ENCODE results near the gene GINS2.

GINS2 gene

DNA sequence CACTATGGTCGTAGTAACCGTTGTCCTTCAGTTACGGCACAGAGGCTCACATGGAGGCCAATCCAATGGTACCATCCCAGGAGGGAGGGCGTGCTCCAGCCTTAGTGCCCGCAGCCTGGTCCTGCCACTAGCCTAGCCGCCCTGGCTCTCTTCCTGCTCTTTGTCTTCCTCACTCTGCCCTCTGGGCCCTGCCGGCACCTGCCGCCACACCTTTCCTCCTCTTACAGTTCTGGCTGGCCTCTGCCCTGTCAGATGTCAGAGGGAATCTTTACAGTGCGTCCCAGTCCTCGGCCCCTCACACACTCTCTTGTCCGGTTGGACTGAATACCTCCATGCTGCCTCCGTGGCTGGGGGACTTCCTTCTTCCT, 23.4 kb downstream of the GINS2 start:
- DNase-seq: no peak

- DNase-seq: no peak
Observed at GRCh38 chr16:85664580-85665372, 24.0 kb downstream of the GINS2 start.

GRCh38 chr16:85663891-85664321, 24.8 kb downstream of the GINS2 start:
- DNase-seq: no peak

DNA sequence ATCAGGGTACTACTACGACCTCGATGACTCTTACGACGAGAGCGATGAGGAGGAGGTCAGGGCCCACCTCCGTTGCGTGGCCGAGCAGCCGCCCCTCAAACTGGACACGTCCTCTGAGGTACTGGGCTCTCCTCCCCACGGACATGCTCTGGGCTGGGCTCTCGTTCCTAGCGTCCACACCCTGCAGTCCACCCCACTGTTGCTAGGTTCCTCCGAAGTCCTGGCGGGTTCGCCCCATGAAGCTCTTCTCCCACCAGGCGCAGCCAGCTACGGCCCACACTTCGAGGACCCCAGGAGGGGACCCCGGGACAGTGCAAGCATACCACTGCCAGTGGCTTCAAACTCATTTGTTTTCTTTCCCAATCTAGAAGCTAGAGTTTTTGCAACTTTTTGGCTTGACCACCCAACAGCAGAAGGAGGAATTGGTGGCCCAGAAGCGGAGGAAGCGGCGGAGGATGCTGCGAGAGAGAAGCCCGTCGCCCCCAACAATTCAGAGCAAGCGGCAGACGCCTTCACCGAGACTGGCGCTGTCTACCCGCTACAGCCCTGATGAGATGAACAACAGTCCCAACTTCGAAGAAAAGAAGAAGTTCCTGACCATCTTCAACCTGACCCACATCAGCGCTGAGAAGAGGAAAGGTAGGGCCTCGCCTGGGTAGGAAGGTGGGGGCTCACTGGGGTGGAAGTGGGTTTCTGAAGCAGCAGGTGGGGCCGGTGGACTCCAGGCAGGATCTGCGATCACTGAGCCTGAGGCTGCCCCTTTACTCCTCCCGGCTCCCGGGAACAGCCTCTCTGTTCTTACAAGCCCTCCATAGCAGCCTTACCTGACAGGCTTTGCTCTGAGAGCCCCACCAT, 25.6 kb downstream of the GINS2 start:
- no peak for DNase-seq

DNA sequence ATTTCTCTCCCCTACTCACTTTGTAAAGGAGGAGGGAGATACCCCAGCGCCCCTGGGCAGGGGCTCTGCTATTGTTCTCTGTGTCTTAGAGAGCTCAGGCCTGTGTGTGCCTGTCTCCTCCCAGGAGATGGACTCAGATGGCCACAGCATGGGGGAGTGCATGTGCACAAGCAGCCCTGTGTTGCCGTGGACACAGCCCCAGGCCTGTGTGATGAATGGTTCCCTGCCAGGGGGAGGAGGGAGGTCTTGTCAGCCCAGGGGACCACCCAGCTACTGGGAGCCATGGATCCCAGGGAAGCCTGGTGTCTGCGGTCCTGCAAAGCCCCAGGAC, 26.3 kb downstream of the GINS2 start:
- no peak for DNase-seq

DNA sequence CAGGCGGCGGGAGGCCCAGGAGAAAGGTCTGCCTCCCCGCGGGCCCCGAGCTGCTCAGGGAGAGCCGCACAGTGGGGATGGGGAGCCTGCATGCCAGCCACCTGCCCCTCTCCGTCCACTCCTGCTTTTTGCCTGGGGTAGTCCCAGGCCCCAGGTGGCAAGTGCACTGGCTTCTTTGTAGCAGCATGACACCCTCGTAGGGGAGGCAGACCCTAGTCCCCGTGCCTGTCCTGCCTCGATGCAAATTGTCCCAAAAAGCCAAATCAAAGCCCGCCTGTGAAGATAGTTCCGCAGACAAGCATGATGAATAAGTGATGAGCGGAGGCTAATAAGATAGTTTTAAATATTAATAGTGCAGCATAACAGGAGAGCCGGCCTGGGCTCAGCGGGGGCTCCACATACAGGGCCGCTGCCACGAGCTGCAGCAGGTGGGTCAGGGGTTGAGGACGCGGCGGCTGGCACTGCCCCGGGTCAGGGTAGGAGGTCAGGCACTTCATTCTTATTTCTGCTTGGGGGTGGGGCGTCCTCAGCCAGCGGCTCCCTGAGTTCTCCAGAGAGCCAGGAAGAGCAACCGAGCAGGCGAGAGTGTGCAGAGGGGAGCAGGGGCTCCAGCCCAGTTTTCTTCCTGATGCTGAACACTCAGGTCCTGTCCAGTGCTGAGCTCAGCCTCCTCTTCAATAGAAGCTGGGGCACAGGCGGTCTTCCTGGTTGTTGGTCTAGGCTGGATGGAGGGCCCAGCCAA, 26.8 kb downstream of the GINS2 start:
- DNase-seq: no peak

- DNase-seq: no peak
Observed at GRCh38 chr16:85660843-85661739, 27.7 kb downstream of the GINS2 start.

- no peak for DNase-seq
Observed at GRCh38 chr16:85659805-85660511, 28.8 kb downstream of the GINS2 start.

- DNase-seq: no peak
Observed at GRCh38 chr16:85659336-85659735, 29.4 kb downstream of the GINS2 start.

DNA sequence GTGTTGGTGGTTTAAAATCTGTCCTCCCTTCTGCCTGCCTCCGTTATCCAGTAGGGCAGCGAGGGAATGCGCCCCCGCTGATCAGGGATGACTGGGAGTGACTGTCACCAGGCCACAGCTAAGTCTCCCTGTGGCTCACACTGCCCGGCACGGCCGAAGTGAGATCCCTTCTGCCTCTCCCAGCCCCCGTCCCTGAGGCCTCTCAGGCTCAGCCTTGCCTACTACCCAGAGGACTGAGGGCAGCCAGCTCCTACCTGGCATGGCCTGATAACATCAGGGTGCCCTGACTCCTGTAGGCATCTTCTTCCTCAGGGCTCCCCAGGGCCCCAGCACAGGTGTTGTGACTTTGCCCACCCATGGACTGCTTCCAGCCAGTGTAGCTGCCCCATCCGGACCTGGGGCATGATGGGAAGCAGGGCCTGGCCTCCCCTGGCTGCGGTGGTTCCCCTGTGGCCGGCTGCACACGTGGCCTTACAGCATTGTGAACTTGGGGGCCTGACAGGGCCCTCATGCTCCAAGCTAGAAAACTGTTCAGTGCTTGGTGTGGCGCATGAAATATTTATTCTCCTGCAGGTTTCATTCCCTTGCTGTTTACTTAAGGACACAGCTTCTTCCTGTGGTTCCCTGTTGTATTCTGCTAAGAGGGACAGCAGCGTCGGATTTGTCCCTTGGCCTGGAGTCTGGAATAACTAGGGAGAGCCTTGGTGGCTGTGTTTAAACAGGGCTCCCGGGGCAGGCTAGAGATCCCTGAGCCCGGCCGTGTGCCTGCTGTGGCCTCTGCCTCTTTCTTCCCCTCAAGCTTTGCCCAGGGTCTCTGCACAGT, 30.0 kb downstream of the GINS2 start:
- DNase-seq: no peak

GRCh38 chr16:85657996-85658395, 30.8 kb downstream of the GINS2 start:
- DNase-seq: no peak

DNA sequence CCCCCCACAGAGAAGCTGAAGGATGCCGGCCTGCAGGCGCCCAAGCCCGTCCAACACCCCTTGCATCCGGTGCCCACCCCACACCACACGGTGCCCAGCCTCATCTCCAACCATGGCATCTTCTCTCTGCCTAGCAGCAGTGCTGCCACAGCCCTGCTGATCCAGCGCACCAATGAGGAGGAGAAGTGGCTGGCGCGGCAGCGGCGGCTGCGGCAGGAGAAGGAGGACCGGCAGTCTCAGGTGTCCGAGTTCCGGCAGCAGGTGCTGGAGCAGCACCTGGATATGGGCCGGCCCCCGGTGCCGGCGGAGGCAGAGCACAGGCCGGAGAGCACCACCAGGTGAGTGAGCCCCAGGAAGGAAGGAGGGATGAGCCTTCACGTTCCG, 31.5 kb downstream of the GINS2 start:
- no peak for DNase-seq

DNA sequence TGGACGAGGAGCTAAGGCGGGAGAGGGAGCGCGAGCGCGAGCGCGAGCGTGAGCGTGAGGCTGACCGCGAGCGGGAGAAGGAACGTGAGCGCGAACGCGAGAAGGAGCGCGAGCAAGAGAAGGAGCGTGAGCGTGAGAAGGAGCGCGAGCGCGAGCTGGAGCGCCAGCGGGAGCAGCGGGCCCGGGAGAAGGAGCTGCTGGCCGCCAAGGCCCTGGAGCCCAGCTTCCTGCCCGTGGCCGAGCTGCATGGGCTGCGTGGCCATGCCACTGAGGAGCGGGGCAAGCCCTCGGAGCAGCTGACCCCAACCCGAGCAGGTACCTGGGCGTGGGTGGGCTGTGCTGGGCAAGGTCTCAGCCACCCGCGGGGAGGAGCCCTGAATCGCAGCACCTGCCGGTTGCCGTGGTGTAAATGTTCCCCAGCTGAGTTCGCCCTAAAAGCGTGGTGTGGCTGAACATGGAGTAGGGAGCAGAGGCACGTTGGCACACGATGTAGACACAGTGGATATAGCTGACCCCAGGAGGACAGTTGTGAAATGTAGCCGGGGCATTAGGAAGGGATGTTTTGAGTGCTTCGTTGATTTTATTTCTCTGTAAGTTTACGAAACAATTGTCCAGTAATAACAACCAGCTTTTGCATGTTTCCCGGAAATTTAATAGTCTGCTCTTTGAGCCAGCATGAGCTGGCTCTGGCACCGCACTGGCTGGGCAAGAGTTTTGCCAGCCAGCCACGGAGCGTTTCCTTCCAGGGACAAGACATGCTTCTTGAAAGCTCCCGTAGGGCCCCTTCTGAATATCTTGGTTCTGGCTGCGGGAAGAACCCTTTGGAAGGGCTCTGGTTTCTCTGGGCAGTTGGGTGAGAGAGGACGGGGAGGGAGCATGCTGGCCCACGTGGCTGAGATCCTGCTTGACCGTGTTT, 32.1 kb downstream of the GINS2 start:
- no peak for DNase-seq

DNA sequence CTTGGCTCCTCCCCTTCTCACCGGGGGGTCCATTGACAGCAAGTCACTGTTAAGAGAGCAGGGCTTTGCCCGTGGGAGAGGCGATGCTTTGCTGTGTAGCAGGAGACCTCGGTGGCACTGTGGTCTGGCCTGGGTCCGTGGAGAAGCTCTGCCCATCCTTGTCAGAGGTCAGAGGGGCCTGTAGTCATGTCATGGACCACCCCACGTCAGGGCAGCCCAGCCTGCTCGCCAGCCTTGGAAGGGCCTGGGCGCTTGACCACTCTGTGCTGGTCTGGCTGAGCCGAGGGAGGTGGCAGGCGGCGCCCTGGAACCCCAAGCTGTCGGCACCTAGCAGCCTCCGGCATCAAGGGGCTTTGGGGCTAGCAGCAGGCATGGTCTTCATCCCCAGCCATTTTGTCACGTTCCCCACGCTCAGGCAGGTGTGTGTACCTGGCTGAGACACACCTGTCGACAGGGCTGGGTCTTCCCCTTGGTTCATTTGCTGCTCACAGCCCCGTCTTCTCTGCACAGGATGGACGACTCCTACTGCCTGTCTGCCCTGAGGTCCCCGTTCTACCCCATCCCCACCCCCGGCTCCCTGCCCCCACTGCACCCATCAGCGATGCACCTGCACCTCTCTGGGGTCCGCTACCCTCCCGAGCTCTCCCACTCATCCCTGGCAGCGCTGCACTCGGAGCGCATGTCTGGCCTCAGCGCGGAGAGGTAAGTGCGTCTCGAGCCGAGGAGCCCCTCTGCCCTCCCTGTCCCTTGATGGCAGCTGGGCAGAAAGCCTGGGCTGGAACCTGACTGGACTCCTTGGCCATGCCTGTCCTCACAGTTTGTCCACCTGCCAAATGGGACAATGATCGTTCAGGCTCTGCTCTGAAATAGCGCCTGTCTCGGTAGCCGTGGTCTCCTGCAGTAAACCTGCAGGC, 33.3 kb downstream of the GINS2 start:
- DNase-seq: no peak

GRCh38 chr16:85654251-85655095, 34.3 kb downstream of the GINS2 start:
- no peak for DNase-seq

DNA sequence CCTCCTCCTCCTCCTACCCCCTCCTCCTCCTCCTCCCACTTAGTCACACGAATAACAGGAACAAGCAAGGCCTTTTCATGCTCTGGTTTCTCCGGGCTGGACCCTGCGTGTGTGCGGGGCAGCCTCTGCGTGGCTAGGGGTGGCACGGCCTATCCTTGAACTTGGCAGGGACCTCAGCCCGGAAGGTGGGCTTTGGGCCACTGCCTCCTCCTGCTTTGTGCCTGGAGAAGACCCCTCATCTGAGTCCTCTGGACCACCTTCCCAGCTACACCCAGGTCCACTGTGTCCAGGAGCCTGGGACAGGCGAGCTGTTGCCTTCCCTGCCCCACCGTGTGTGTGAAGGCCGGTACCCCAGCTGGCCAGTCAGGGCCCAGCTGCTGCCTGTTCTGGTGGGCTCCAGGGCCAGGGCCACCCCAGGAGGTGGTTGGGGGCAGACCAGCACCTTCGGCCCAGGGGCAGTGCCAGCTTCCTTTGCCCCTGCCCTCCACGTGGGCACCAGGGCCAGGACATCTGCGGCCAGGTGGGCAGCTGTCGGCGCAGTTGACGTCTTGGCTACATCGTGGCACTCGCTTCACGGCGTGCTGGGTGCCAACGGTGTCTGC, 35.4 kb downstream of the GINS2 start:
- no peak for DNase-seq

Data from NCI-H774 (cell line).